Heart left ventricle (tissue), 16 donors: ENCODE measurements around the gene FAM98B. TPM values are rescaled to one million over a fixed set of nuclear protein-coding genes. Genes with fewer than 3 reads are reported as not detected.

ENCODE experiments used
- ATAC-seq, 4 donors: fragments of 200-7000 bp; cut with Tn5 transposase; one replicate each; pipeline ENCODE4 v1.9.1; 2020 to 2022; ENCODE audit warnings: moderate library complexity in 4 of 4, mild to moderate bottlenecking in 3 of 4, moderate number of reproducible peaks in 1 of 4
- DNase-seq, 5 donors: peaks; one replicate each; pipeline ENCODE4 v3.0.0-alpha.2; 2020
- H3K27ac ChIP-seq, 12 donors: fragments of 200-600 bp; sonication (generic) in 4 of 12; one replicate each; pipeline versions ENCODE4 v1.5.0 to v1.8.0; 2016 to 2022; ENCODE audit warnings: mild to moderate bottlenecking in 2 of 12
- H3K27me3 ChIP-seq, 9 donors: fragments of 200-600 bp; sonication (generic) in 2 of 9; one replicate each; pipeline versions ENCODE4 v1.5.1 to v1.8.0; 2016 to 2022; ENCODE audit warnings: mild to moderate bottlenecking in 3 of 9
- H3K36me3 ChIP-seq, 9 donors: fragments of 200-600 bp; sonication (generic) in 2 of 9; one replicate each; pipeline versions ENCODE4 v1.5.0 to v1.8.0; 2018 to 2022; ENCODE audit warnings: mild to moderate bottlenecking in 2 of 9
- H3K4me1 ChIP-seq, 12 donors: fragments of 200-600 bp; sonication (generic) in 4 of 12; one replicate each; pipeline versions ENCODE4 v1.5.0 to v1.8.0; 2016 to 2022; ENCODE audit warnings: mild to moderate bottlenecking in 3 of 12
- H3K4me3 ChIP-seq, 12 donors: fragments of 200-600 bp; sonication (generic) in 4 of 12; one replicate each; pipeline versions ENCODE4 v1.5.0 to v1.8.0; 2017 to 2022; ENCODE audit warnings: mild to moderate bottlenecking in 9 of 12, moderate library complexity in 4 of 12
- H3K9me3 ChIP-seq, 12 donors: fragments of 200-600 bp; sonication (generic) in 4 of 12; one replicate each; pipeline versions ENCODE4 v1.5.0 to v1.8.0; 2016 to 2022; ENCODE audit warnings: mild to moderate bottlenecking in 1 of 12
- CTCF ChIP-seq, 12 donors: fragments of 200-600 bp; sonication (generic) in 4 of 12; IDR thresholded peaks; one replicate each; pipeline versions ENCODE4 v1.5.0 to v1.8.0; 2018 to 2022; ENCODE audit warnings: antibody characterized with exemption in 12 of 12, mild to moderate bottlenecking in 5 of 12
- POLR2A ChIP-seq, 2 donors: fragments of 450-650 bp; IDR thresholded peaks; one replicate each; pipeline ENCODE4 v1.6.1; 2017; ENCODE audit warnings: antibody characterized with exemption in 2 of 2, mild to moderate bottlenecking in 2 of 2, moderate library complexity in 2 of 2
- WGBS, 4 donors: extraction: QIAGEN DNeasy Blood & Tissue Kit in 2 of 4; methylation state at CpG; one replicate each; pipeline versions ENCODE4 v1.1.5 to v1.1.7; 2013 to 2018; 5-methylcytosine and 5-hydroxymethylcytosine counted together
- intact Hi-C, 10 donors: fragments of 100-400 bp; cut with DNase I; formaldehyde crosslinking; loops; one replicate each; pipeline versions ENCODE4 v1.11.1 to v1.14.2; 2022
- polyA plus RNA-seq, 2 donors: library from polyadenylated mRNA; stranded (reverse); fragments of 200-250 nt; gene quantifications; one replicate each; pipeline ENCODE4 v1.2.3, GENCODE V29; 2013
- total RNA-seq, 9 donors: library from RNA; depleted of rRNA in 2 of 9; stranded (reverse); fragments of >200 nt in 2 of 9; fragmentation: NEBNext Ultra II Directional in 3 of 9; extraction: Animal tissue kit (Norgen Biotek cat#: 25700) in 3 of 9; gene quantifications; one replicate each; pipeline versions ENCODE4 v1.1.0 to v1.2.4, GENCODE V29; 2016 to 2023
- donor health status: ischemic (EF 13 %, LVEDD 7.1; RV severe dilation, severe dysfunction).
- donor health status: healthy with polysubstance abuse.
- donor health status: DM: no; HTN: yes; CAD: no.
- donor health status: DM: no; HTN: no; CAD: no.
- donor health status: ischemic (EF 25% LVEDD 6.9; RV normal size, moderate dysfunction).
- donor health status: ischemic (EF 25% LVEDD 5.7; RV mildly dilated, moderate dysfunction).
- donor health status: healthy.
- donor health status: DM: yes; HTN: yes; CAD: no.
- donor health status: ischemic (EF 35%, LVEDD 5.7; RV mildly dilated, moderate dysfunction).
- donor health status: nonischemic (EF 11% LVEDD 7.7; RV severe dilation, severe dysfunction).
- donor health status: DM: yes; HTN: yes; CAD: no.
- donor health status: PGD.
- donor health status: ischemic (EF 29% LVEDD 5.4; RV normal size, mild dysfunction).
- donor health status: nonischemic (EF 23%, LVEDD 6.1; RV moderate dilation, normal function).

The FAM98B gene
- total and polyA plus RNA-seq, 11 donors, result 7.8 to 29.4 (median 21.2) TPM

GRCh38 chr15:38536201-38536676, 82.3 kb downstream of the FAM98B start:
- H3K4me1 ChIP-seq, result peaks cover 0 to 20% (median 6%) of the 10 kb centered on the region in 12 donors
- DNase-seq, result peak; percentile 21 to 72 (median 53)
- H3K36me3 ChIP-seq, result no peaks in the 10 kb centered on the region
- H3K27me3 ChIP-seq, result no peaks in the 10 kb centered on the region
- no peak overlapping the region for H3K4me3 ChIP-seq
- TF ChIP-seq CTCF (IDR thresholded peaks at IDR 0.05), result no peak
- no peak for TF ChIP-seq POLR2A (IDR thresholded peaks at IDR 0.05)
- WGBS, 4 donors, result 35 to 52% (median 46%) methylated on average over 3 of the region's 3 CpGs
- H3K27ac ChIP-seq, result peak overlapping the region in 4 of 12 donors; percentile 29 to 49 (median 37)
- peak in 3 of 4 donors; percentile 50 to 79 (median 56) for ATAC-seq
- H3K9me3 ChIP-seq, result no peaks in the 10 kb centered on the region
- intact Hi-C loops, result no loop called here

Other genes with a start within 250 kb of the FAM98B start
- gene SPRED1, start 201.3 kb upstream of the FAM98B start, total RNA-seq, result 10 to 100 TPM in 5 of 9 donors, 1 to 10 TPM in 4; 6.1 to 34.8 (median 10.9) TPM
- gene SPRED1, start 201.3 kb upstream of the FAM98B start, polyA plus RNA-seq, result 1 to 10 TPM; 3.3 to 5.6 TPM
- 1 to 10 TPM in 4 of 9 donors, under 1 TPM in 4, not detected in 1; 0.14 to 5.5 (median 0.85) TPM for gene RASGRP1, start 110.7 kb downstream of the FAM98B start, total RNA-seq
- gene RASGRP1, start 110.7 kb downstream of the FAM98B start, polyA plus RNA-seq, result under 1 TPM; 0.03 to 0.04 TPM